IPS-20b (cell line): ENCODE data around the gene MYO18B.

Source experiments
- H3K27ac ChIP-seq: one replicate; pipeline ENCODE4 v1.5.1; 2013; ENCODE audit warnings: low read length
- H3K27me3 ChIP-seq: 2 replicates; pipeline ENCODE4 v1.6.1; 2013; ENCODE audit warnings: mild to moderate bottlenecking, low read length, inconsistent platforms; ENCODE audit not compliant: insufficient read depth
- H3K36me3 ChIP-seq: 2 replicates; pipeline ENCODE4 v1.6.1; 2013; ENCODE audit warnings: low read depth, mild to moderate bottlenecking, inconsistent platforms, low read length, moderate library complexity; ENCODE audit not compliant: insufficient read depth
- H3K4me1 ChIP-seq: 2 replicates; pipeline ENCODE4 v1.6.1; 2013; ENCODE audit warnings: mild to moderate bottlenecking, control low read depth, inconsistent platforms, low read length, moderate library complexity; ENCODE audit not compliant: insufficient read depth
- H3K4me3 ChIP-seq: 2 replicates; pipeline ENCODE4 v1.5.1; 2013; ENCODE audit warnings: mild to moderate bottlenecking, low read length, inconsistent platforms
- H3K9ac ChIP-seq: 2 replicates; pipeline ENCODE4 v1.6.1; 2013; ENCODE audit warnings: low read depth, mild to moderate bottlenecking, inconsistent platforms, low read length, moderate library complexity
- H3K9me3 ChIP-seq: 2 replicates; pipeline ENCODE4 v1.6.1; 2013; ENCODE audit warnings: mild to moderate bottlenecking, low read depth, low read length, inconsistent platforms; ENCODE audit not compliant: insufficient read depth

Gene MYO18B

GRCh38 chr22:25742918-25743708 is 1.1 kb downstream of the MYO18B start:
- Histone ChIP-seq H3K9me3 (no peaks in the 10 kb centered on the region), H3K27ac (no peak overlapping the region), H3K4me1 (no peaks in the 10 kb centered on the region), H3K36me3 (no peaks in the 10 kb centered on the region), H3K9ac (no peak overlapping the region), H3K27me3 (no peaks in the 10 kb centered on the region), H3K4me3 (no peak overlapping the region)

GRCh38 chr22:25744694-25745093 is 2.7 kb downstream of the MYO18B start:
- Histone ChIP-seq H3K27ac (no peak overlapping the region), H3K27me3 (no peaks in the 10 kb centered on the region), H3K4me3 (no peak overlapping the region), H3K9ac (no peak overlapping the region), H3K36me3 (no peaks in the 10 kb centered on the region), H3K4me1 (no peaks in the 10 kb centered on the region), H3K9me3 (no peaks in the 10 kb centered on the region)

GRCh38 chr22:25745341-25746011 is 3.5 kb downstream of the MYO18B start:
- Histone ChIP-seq H3K4me1 (no peaks in the 10 kb centered on the region), H3K4me3 (no peak overlapping the region), H3K9me3 (no peaks in the 10 kb centered on the region), H3K36me3 (no peaks in the 10 kb centered on the region), H3K27me3 (no peaks in the 10 kb centered on the region), H3K27ac (no peak overlapping the region), H3K9ac (no peak overlapping the region)

GRCh38 chr22:25746012-25746373 is 4.0 kb downstream of the MYO18B start:
- H3K9me3 ChIP-seq: no peaks in the 10 kb centered on the region
- no peaks in the 10 kb centered on the region for H3K27me3 ChIP-seq
- no peak overlapping the region for H3K4me3 ChIP-seq
- no peak overlapping the region for H3K27ac ChIP-seq
- H3K36me3 ChIP-seq: no peaks in the 10 kb centered on the region
- no peaks in the 10 kb centered on the region for H3K4me1 ChIP-seq
- no peak overlapping the region for H3K9ac ChIP-seq

- H3K4me1 ChIP-seq: no peaks in the 10 kb centered on the region
Observed at GRCh38 chr22:25747245-25747944, 5.4 kb downstream of the MYO18B start.

GRCh38 chr22:25748140-25748539 is 6.2 kb downstream of the MYO18B start:
- no peak overlapping the region for H3K27ac ChIP-seq
- no peaks in the 10 kb centered on the region for H3K4me1 ChIP-seq
- no peak overlapping the region for H3K4me3 ChIP-seq
- no peaks in the 10 kb centered on the region for H3K27me3 ChIP-seq
- no peaks in the 10 kb centered on the region for H3K9me3 ChIP-seq
- no peak overlapping the region for H3K9ac ChIP-seq
- no peaks in the 10 kb centered on the region for H3K36me3 ChIP-seq

More at GRCh38 chr22:25747245-25747944, 5.4 kb downstream of the MYO18B start:
- Histone ChIP-seq H3K27ac (no peak overlapping the region), H3K9ac (no peak overlapping the region), H3K36me3 (no peaks in the 10 kb centered on the region), H3K9me3 (no peaks in the 10 kb centered on the region), H3K27me3 (no peaks in the 10 kb centered on the region), H3K4me3 (no peak overlapping the region)

- no peaks in the 10 kb centered on the region for H3K9me3 ChIP-seq
- H3K27me3 ChIP-seq: no peaks in the 10 kb centered on the region
- H3K4me1 ChIP-seq: no peaks in the 10 kb centered on the region
- H3K9ac ChIP-seq: no peak overlapping the region
- no peak overlapping the region for H3K4me3 ChIP-seq
- H3K27ac ChIP-seq: no peak overlapping the region
- no peaks in the 10 kb centered on the region for H3K36me3 ChIP-seq
Observed at GRCh38 chr22:25748704-25749103, 6.7 kb downstream of the MYO18B start.

- H3K36me3 ChIP-seq: no peaks in the 10 kb centered on the region
- H3K9me3 ChIP-seq: no peaks in the 10 kb centered on the region
- H3K4me3 ChIP-seq: no peak overlapping the region
- no peaks in the 10 kb centered on the region for H3K4me1 ChIP-seq
- no peak overlapping the region for H3K9ac ChIP-seq
- no peak overlapping the region for H3K27ac ChIP-seq
- H3K27me3 ChIP-seq: no peaks in the 10 kb centered on the region
Observed at GRCh38 chr22:25749420-25750169, 7.6 kb downstream of the MYO18B start.

GRCh38 chr22:25750569-25751173 is 8.7 kb downstream of the MYO18B start:
- no peaks in the 10 kb centered on the region for H3K36me3 ChIP-seq
- no peak overlapping the region for H3K4me3 ChIP-seq
- no peaks in the 10 kb centered on the region for H3K4me1 ChIP-seq
- H3K9ac ChIP-seq: no peak overlapping the region
- no peak overlapping the region for H3K27ac ChIP-seq
- H3K9me3 ChIP-seq: no peaks in the 10 kb centered on the region
- no peaks in the 10 kb centered on the region for H3K27me3 ChIP-seq

GRCh38 chr22:25751174-25751581 is 9.2 kb downstream of the MYO18B start:
- no peak overlapping the region for H3K27ac ChIP-seq
- no peak overlapping the region for H3K4me3 ChIP-seq
- no peak overlapping the region for H3K9ac ChIP-seq
- no peaks in the 10 kb centered on the region for H3K27me3 ChIP-seq
- no peaks in the 10 kb centered on the region for H3K4me1 ChIP-seq
- no peaks in the 10 kb centered on the region for H3K9me3 ChIP-seq
- H3K36me3 ChIP-seq: no peaks in the 10 kb centered on the region

- Histone ChIP-seq H3K36me3 (no peaks in the 10 kb centered on the region), H3K9ac (no peak overlapping the region), H3K27me3 (no peaks in the 10 kb centered on the region), H3K27ac (no peak overlapping the region), H3K9me3 (no peaks in the 10 kb centered on the region), H3K4me3 (no peak overlapping the region), H3K4me1 (no peaks in the 10 kb centered on the region)
Observed at GRCh38 chr22:25752615-25753214, 10.7 kb downstream of the MYO18B start.
